Stomach (tissue), 9 donors: ENCODE data around the gene ATP6AP2. TPM values are rescaled to one million over a fixed set of nuclear protein-coding genes. Genes with fewer than 3 reads are reported as not detected.

Experiments used
- DNase-seq, 2 donors: peaks; one replicate each; pipeline versions ENCODE4 v3.0.0 to v3.0.0-alpha.2; 2013 to 2019
- H3K27ac ChIP-seq, 5 donors: fragments of 200-600 bp in 4 of 5; sonication (generic) in 4 of 5; one replicate each; pipeline ENCODE4 v1.5.1; 2013 to 2019; ENCODE audit warnings: mild to moderate bottlenecking in 1 of 5, moderate library complexity in 1 of 5
- H3K27me3 ChIP-seq, 3 donors: fragments of 200-600 bp; sonication (generic); one replicate each; pipeline ENCODE4 v1.5.1; 2017 to 2019; ENCODE audit warnings: mixed run types in 1 of 3
- H3K36me3 ChIP-seq, 4 donors: fragments of 200-600 bp; sonication (generic); 1 replicate in 3 of 4; 2 replicates in 1 of 4; pipeline ENCODE4 v1.5.1; 2016 to 2019
- H3K4me1 ChIP-seq, 4 donors: fragments of 200-600 bp; sonication (generic); one replicate each; pipeline ENCODE4 v1.5.1; 2016 to 2019
- H3K4me3 ChIP-seq, 4 donors: fragments of 200-600 bp; sonication (generic) in 3 of 4; one replicate each; pipeline ENCODE4 v1.5.1; 2016 to 2019; ENCODE audit warnings: mild to moderate bottlenecking in 1 of 4
- H3K9me3 ChIP-seq, 4 donors: fragments of 200-600 bp; sonication (generic); one replicate each; pipeline ENCODE4 v1.5.1; 2016 to 2019
- CTCF ChIP-seq, 7 experiments: fragments of 450-650 bp in 4 of 7; fragments of 200-600 bp in 3 of 7; sonication (generic) in 3 of 7; IDR thresholded peaks; one replicate each; pipeline ENCODE4 v1.5.1; 2016 to 2019; ENCODE audit warnings: antibody characterized with exemption in 7 of 7, control low read depth in 2 of 7, mild to moderate bottlenecking in 1 of 7
- EP300 ChIP-seq: sonication (generic); formaldehyde crosslinking; IDR thresholded peaks from one replicate; pipeline ENCODE4 v1.6.1; 2017; ENCODE audit warnings: antibody characterized with exemption
- POLR2A ChIP-seq, 4 donors: fragments of 450-650 bp; IDR thresholded peaks; one replicate each; pipeline ENCODE4 v1.6.1; 2016; ENCODE audit warnings: antibody characterized with exemption in 4 of 4, control low read depth in 2 of 4, mild to moderate bottlenecking in 1 of 4, moderate library complexity in 1 of 4
- POLR2AphosphoS5 ChIP-seq, 3 donors: sonication (generic); formaldehyde crosslinking; IDR thresholded peaks; one replicate each; pipeline ENCODE4 v1.6.1; 2016; ENCODE audit warnings: antibody characterized with exemption in 3 of 3
- WGBS, 5 donors: extraction: QIAGEN DNeasy Blood & Tissue Kit in 3 of 5; methylation state at CpG; one replicate each; pipeline versions ENCODE4 v1.1.5 to v1.1.7; 2013 to 2018; 5-methylcytosine and 5-hydroxymethylcytosine counted together
- intact Hi-C: fragments of 100-400 bp; cut with DNase I; formaldehyde crosslinking; loops from one replicate; pipeline ENCODE4 v1.15.1; 2023; ENCODE audit warnings: low total_unique reads
- polyA plus RNA-seq, 3 donors: library from polyadenylated mRNA; stranded (reverse); fragments of 200-250 nt; gene quantifications; one replicate each; pipeline ENCODE4 v1.2.3, GENCODE V29; 2013
- total RNA-seq, 5 donors: library from RNA; depleted of rRNA; stranded (reverse); fragments of >200 nt; gene quantifications; one replicate each; pipeline versions ENCODE4 v1.1.0 to v1.2.3, GENCODE V29; 2014 to 2016
- donor health status: healthy with polysubstance abuse.
- donor health status: Bipolar disorder and iron deficiency.
- donor health status: healthy.

The ATP6AP2 gene
- total and polyA plus RNA-seq, 8 donors = 10.4 to 216 (median 58.9) TPM

GRCh38 chrX:40607381-40607780 lies 26.6 kb downstream of the ATP6AP2 start:
- Histone ChIP-seq H3K27ac (no peak overlapping the region), H3K36me3 (peaks cover 0 to 25% (median 21%) of the 10 kb centered on the region in 4 donors), H3K4me3 (no peak overlapping the region), H3K4me1 (no peaks in the 10 kb centered on the region), H3K27me3 (peaks cover 0 to 3% (median 0%) of the 10 kb centered on the region in 3 donors), H3K9me3 (no peaks in the 10 kb centered on the region)
- intact Hi-C loops = no loop called here
- TF ChIP-seq POLR2AphosphoS5 (IDR thresholded peaks at IDR 0.05) (no peak), CTCF (IDR thresholded peaks at IDR 0.05) (no peak)
- WGBS, 5 donors = 69 to 84% (median 71%) methylated on average over 3 of the region's 3 CpGs
- DNase-seq = no peak

- no peaks in the 10 kb centered on the region for H3K36me3 ChIP-seq
- DNase-seq = no peak
- WGBS, 5 donors = 45 to 52% (median 49%) methylated on average over 3 to 4 of the region's 4 CpGs
- H3K27ac ChIP-seq = no peak overlapping the region
- intact Hi-C loops = no loop called here
- no peak overlapping the region for H3K4me3 ChIP-seq
- H3K27me3 ChIP-seq = peaks cover 0 to 2% (median 0%) of the 10 kb centered on the region in 3 donors
- H3K4me1 ChIP-seq = no peaks in the 10 kb centered on the region
- no peaks in the 10 kb centered on the region for H3K9me3 ChIP-seq
- TF ChIP-seq CTCF (IDR thresholded peaks at IDR 0.05) (no peak), EP300 (no peak), POLR2A (IDR thresholded peaks at IDR 0.05) (no peak)
Measured at GRCh38 chrX:40612511-40612910, 31.7 kb downstream of the ATP6AP2 start.

GRCh38 chrX:40615976-40616375 lies 35.2 kb downstream of the ATP6AP2 start:
- no peaks in the 10 kb centered on the region for H3K36me3 ChIP-seq
- no peaks in the 10 kb centered on the region for H3K9me3 ChIP-seq
- no peak overlapping the region for H3K27ac ChIP-seq
- intact Hi-C loops = no loop called here
- whole genome bisulfite sequencing, 5 donors = 79 to 89% (median 83%) methylated on average over 9 of the region's 9 CpGs
- H3K27me3 ChIP-seq = peaks cover 0 to 4% (median 0%) of the 10 kb centered on the region in 3 donors
- H3K4me3 ChIP-seq = no peak overlapping the region
- H3K4me1 ChIP-seq = no peaks in the 10 kb centered on the region
- TF ChIP-seq CTCF (IDR thresholded peaks at IDR 0.05) = no peak
- TF ChIP-seq POLR2A (IDR thresholded peaks at IDR 0.05) = no peak
- no peak for TF ChIP-seq POLR2AphosphoS5 (IDR thresholded peaks at IDR 0.05)
- TF ChIP-seq EP300 = no peak
- no peak for DNase-seq

- Histone ChIP-seq H3K27ac (no peak overlapping the region), H3K4me3 (no peak overlapping the region), H3K9me3 (no peaks in the 10 kb centered on the region), H3K36me3 (no peaks in the 10 kb centered on the region), H3K27me3 (peaks cover 0 to 4% (median 0%) of the 10 kb centered on the region in 3 donors), H3K4me1 (no peaks in the 10 kb centered on the region)
- intact Hi-C loops = no loop called here
- WGBS, 5 donors = 62 to 86% (median 75%) methylated on average over 6 to 7 of the region's 7 CpGs
- DNase-seq = no peak
- TF ChIP-seq EP300 (no peak), POLR2A (IDR thresholded peaks at IDR 0.05) (no peak)
Measured at GRCh38 chrX:40617566-40617965, 36.8 kb downstream of the ATP6AP2 start.

GRCh38 chrX:40622479-40623138 lies 41.8 kb downstream of the ATP6AP2 start:
- Histone ChIP-seq H3K9me3 (peaks cover 0 to 8% (median 2%) of the 10 kb centered on the region in 4 donors), H3K4me1 (no peaks in the 10 kb centered on the region), H3K36me3 (peaks cover 0 to 12% (median 9%) of the 10 kb centered on the region in 4 donors), H3K27me3 (peaks cover 0 to 8% (median 0%) of the 10 kb centered on the region in 3 donors), H3K27ac (no peak overlapping the region), H3K4me3 (no peak overlapping the region)
- TF ChIP-seq CTCF (IDR thresholded peaks at IDR 0.05) (no peak), POLR2A (IDR thresholded peaks at IDR 0.05) (no peak), POLR2AphosphoS5 (IDR thresholded peaks at IDR 0.05) (no peak), EP300 (no peak)
- intact Hi-C loops = no loop called here
- WGBS, 5 donors = 72 to 83% (median 80%) methylated on average over 5 to 18 of the region's 18 CpGs
- no peak for DNase-seq
